ENCODE data around the gene SLC35D3.
"Not testable (repeated sequence)": the region's sequence is repeated elsewhere in the genome, so short reads cannot be mapped to it uniquely, and the experiment has no call there.

Gene SLC35D3

GRCh38 chr6:136921936-136922684 is at the start of gene SLC35D3:
Gene SLC35D3 (plus strand): TSS chr6:136922301. CDS start chr6:136922429, 128 bp downstream.
- no peak for DNase-seq

- DNase-seq = no peak
Measured at GRCh38 chr6:136873748-136874147, 48.4 kb upstream of the SLC35D3 start.

GRCh38 chr6:136876469-136876868 is 45.6 kb upstream of the SLC35D3 start:
- DNase-seq = not testable (repeated sequence)

- no peak for DNase-seq
Measured at GRCh38 chr6:136880748-136881460, 41.2 kb upstream of the SLC35D3 start.

- no peak for DNase-seq
Measured at GRCh38 chr6:136886091-136886490, 36.0 kb upstream of the SLC35D3 start.

GRCh38 chr6:136887953-136888352 is 34.1 kb upstream of the SLC35D3 start:
- no peak for DNase-seq

GRCh38 chr6:136889271-136890193 is 32.6 kb upstream of the SLC35D3 start:
- DNase-seq = no peak

- DNase-seq = no peak
Measured at GRCh38 chr6:136890194-136890839, 31.8 kb upstream of the SLC35D3 start.

- DNase-seq = no peak
Measured at GRCh38 chr6:136890986-136891385, 31.1 kb upstream of the SLC35D3 start.

- DNase-seq = no peak
Measured at GRCh38 chr6:136893187-136893586, 28.9 kb upstream of the SLC35D3 start.

- no peak for DNase-seq
Measured at GRCh38 chr6:136895901-136896300, 26.2 kb upstream of the SLC35D3 start.

GRCh38 chr6:136897071-136897470 is 25.0 kb upstream of the SLC35D3 start:
- no peak for DNase-seq

- no peak for DNase-seq
Measured at GRCh38 chr6:136901212-136901784, 20.8 kb upstream of the SLC35D3 start.

- DNase-seq = not testable (repeated sequence)
Measured at GRCh38 chr6:136904477-136904876, 17.6 kb upstream of the SLC35D3 start.

GRCh38 chr6:136914947-136915346 is 7.2 kb upstream of the SLC35D3 start:
- no peak for DNase-seq

- no peak for DNase-seq
Measured at GRCh38 chr6:136918706-136919105, 3.4 kb upstream of the SLC35D3 start.

GRCh38 chr6:136920216-136920615 is 1.9 kb upstream of the SLC35D3 start:
- no peak for DNase-seq

GRCh38 chr6:136920671-136921380 is 1.3 kb upstream of the SLC35D3 start:
- no peak for DNase-seq

- DNase-seq = no peak
Measured at GRCh38 chr6:136921381-136921935, 643 bp upstream of the SLC35D3 start.

- no peak for DNase-seq
Measured at GRCh38 chr6:136922685-136923006, 545 bp downstream of the SLC35D3 start.

Data from SW 1271 (cell line).